HG03571 (cell line): ENCODE measurements around the gene SARS1.

ENCODE experiments used
- ATAC-seq: cut with Tn5 transposase; IDR thresholded peaks from one replicate; pipeline ENCODE4 v1.9.1; 2021; ENCODE audit not compliant: unreplicated experiment

Gene SARS1

GRCh38 chr1:109259674-109260557, 46.2 kb downstream of the SARS1 start:
- no peak for ATAC-seq

- no peak for ATAC-seq
These were observed 47.3 kb downstream of the SARS1 start for GRCh38 chr1:109261006-109261405.

- ATAC-seq = no peak
These were observed 47.9 kb downstream of the SARS1 start for GRCh38 chr1:109261578-109261977.

- ATAC-seq = no peak
These were observed 48.7 kb downstream of the SARS1 start for GRCh38 chr1:109262231-109263055.

- ATAC-seq = no peak
These were observed 49.5 kb downstream of the SARS1 start for GRCh38 chr1:109263234-109263596.

- peak; percentile 54 for ATAC-seq
These were observed 50.1 kb downstream of the SARS1 start for GRCh38 chr1:109263597-109264378.

GRCh38 chr1:109264379-109264755, 50.6 kb downstream of the SARS1 start:
- ATAC-seq = no peak

GRCh38 chr1:109265016-109265415, 51.3 kb downstream of the SARS1 start:
- no peak for ATAC-seq

- ATAC-seq = no peak
These were observed 52.1 kb downstream of the SARS1 start for GRCh38 chr1:109265741-109266330.

GRCh38 chr1:109266965-109267364, 53.2 kb downstream of the SARS1 start:
- no peak for ATAC-seq

GRCh38 chr1:109267743-109268300, 54.1 kb downstream of the SARS1 start:
- no peak for ATAC-seq

GRCh38 chr1:109268431-109269211, 54.9 kb downstream of the SARS1 start:
- no peak for ATAC-seq

- no peak for ATAC-seq
These were observed 55.7 kb downstream of the SARS1 start for GRCh38 chr1:109269212-109269980.

- no peak for ATAC-seq
These were observed 56.4 kb downstream of the SARS1 start for GRCh38 chr1:109269981-109270622.

GRCh38 chr1:109270623-109271317, 57.1 kb downstream of the SARS1 start:
- no peak for ATAC-seq

GRCh38 chr1:109271458-109271857, 57.7 kb downstream of the SARS1 start:
- no peak for ATAC-seq

GRCh38 chr1:109272021-109272799, 58.5 kb downstream of the SARS1 start:
- ATAC-seq = no peak
